ENCODE measurements around the gene DOK6.

DNA sequence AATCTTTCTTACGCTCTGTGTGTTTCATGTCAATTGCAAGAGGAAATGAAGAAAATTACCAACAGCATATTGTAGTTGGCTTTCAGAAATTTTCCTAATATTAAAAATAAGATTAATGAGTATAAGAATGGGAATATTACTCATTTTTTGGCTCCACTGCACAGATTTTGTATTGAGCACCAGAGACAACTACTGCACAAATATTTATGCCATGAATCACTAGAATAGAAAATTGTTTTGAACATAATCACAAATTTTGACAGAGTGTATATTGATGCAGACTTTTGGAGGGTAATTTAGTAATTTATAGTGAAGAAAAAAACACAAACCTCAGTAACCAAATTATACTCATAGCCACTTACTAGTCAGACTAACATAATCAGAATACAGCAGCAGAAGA is 118.3 kb downstream of the DOK6 start:
- TF ChIP-seq, protein P1, sequence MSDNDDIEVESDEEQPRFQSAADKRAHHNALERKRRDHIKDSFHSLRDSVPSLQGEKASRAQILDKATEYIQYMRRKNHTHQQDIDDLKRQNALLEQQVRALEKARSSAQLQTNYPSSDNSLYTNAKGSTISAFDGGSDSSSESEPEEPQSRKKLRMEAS (CRISPR knock-in tag; IDR thresholded peaks at IDR 0.05) = no peak
- TF ChIP-seq SMAD1 (IDR thresholded peaks at IDR 0.05; ENCODE audit: low read depth, low read length, partially characterized antibody) (no peak), TAF1 (IDR thresholded peaks at IDR 0.05; ENCODE audit: control insufficient read depth, extremely low read depth, insufficient read depth, low read length, severe bottlenecking) (no peak), ESRRA (IDR thresholded peaks at IDR 0.05; ENCODE audit: borderline replicate concordance, low read depth) (no peak), TBP (optimal IDR thresholded peaks at IDR 0.05; ENCODE audit: low read depth, low read length) (no peak), CREB1 (IDR thresholded peaks at IDR 0.05) (no peak), CREB1 (CRISPR knock-in tag; IDR thresholded peaks at IDR 0.05) (no peak), ZNF57 (CRISPR knock-in tag; IDR thresholded peaks at IDR 0.05) (no peak), RFX5 (IDR thresholded peaks at IDR 0.05; ENCODE audit: low read depth, low read length) (no peak), L3MBTL2 (IDR thresholded peaks at IDR 0.05) (no peak), MTA3 (IDR thresholded peaks at IDR 0.05; ENCODE audit: borderline replicate concordance) (no peak)
- TF ChIP-seq, protein P2, sequence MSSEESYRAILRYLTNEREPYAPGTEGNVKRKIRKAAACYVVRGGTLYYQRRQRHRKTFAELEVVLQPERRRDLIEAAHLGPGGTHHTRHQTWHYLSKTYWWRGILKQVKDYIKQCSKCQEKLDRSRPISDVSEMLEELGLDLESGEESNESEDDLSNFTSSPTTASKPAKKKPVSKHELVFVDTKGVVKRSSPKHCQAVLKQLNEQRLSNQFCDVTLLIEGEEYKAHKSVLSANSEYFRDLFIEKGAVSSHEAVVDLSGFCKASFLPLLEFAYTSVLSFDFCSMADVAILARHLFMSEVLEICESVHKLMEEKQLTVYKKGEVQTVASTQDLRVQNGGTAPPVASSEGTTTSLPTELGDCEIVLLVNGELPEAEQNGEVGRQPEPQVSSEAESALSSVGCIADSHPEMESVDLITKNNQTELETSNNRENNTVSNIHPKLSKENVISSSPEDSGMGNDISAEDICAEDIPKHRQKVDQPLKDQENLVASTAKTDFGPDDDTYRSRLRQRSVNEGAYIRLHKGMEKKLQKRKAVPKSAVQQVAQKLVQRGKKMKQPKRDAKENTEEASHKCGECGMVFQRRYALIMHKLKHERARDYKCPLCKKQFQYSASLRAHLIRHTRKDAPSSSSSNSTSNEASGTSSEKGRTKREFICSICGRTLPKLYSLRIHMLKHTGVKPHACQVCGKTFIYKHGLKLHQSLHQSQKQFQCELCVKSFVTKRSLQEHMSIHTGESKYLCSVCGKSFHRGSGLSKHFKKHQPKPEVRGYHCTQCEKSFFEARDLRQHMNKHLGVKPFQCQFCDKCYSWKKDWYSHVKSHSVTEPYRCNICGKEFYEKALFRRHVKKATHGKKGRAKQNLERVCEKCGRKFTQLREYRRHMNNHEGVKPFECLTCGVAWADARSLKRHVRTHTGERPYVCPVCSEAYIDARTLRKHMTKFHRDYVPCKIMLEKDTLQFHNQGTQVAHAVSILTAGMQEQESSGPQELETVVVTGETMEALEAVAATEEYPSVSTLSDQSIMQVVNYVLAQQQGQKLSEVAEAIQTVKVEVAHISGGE (CRISPR knock-in tag; IDR thresholded peaks at IDR 0.05) = no peak
- TF ChIP-seq, protein P3, sequence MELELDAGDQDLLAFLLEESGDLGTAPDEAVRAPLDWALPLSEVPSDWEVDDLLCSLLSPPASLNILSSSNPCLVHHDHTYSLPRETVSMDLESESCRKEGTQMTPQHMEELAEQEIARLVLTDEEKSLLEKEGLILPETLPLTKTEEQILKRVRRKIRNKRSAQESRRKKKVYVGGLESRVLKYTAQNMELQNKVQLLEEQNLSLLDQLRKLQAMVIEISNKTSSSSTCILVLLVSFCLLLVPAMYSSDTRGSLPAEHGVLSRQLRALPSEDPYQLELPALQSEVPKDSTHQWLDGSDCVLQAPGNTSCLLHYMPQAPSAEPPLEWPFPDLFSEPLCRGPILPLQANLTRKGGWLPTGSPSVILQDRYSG (tag; conservative IDR thresholded peaks at IDR 0.05; ENCODE audit: low read depth) = no peak
